MG63 (cell line): ENCODE results near the gene TEN1. TPM values are rescaled to one million over a fixed set of nuclear protein-coding genes. Genes with fewer than 3 reads are reported as not detected.

Experiments used
- total RNA-seq: library from RNA; depleted of rRNA; stranded (reverse); fragments of >200 nt; shearing (Covaris generic); gene quantifications from 2 replicates; pipeline ENCODE4 v1.2.3, GENCODE V29; 2014; ENCODE audit warnings: low replicate concordance; rRNA removed

The TEN1 gene
- total RNA-seq, 1 experiment from 2014 or later = 23.2 TPM

Other genes starting within 250 kb of the TEN1 start
- 30.4 and 51.1 TPM in 2 replicates for gene GALK1, start 214.0 kb upstream of the TEN1 start, total RNA-seq
- gene UNK, start 194.4 kb upstream of the TEN1 start, total RNA-seq = 16.0 and 48.1 TPM in 2 replicates
- 0.20 and 0.23 TPM in 2 replicates for gene UNC13D, start 134.8 kb upstream of the TEN1 start, total RNA-seq
- 6.6 and 7.9 TPM in 2 replicates for gene WBP2, start 123.9 kb upstream of the TEN1 start, total RNA-seq
- 40.4 and 54.2 TPM in 2 replicates for gene TRIM47, start 100.7 kb upstream of the TEN1 start, total RNA-seq
- 27.6 and 49.4 TPM in 2 replicates for gene TRIM65, start 82.3 kb upstream of the TEN1 start, total RNA-seq
- gene MRPL38, start 74.4 kb upstream of the TEN1 start, total RNA-seq = 75.8 and 100 TPM in 2 replicates
- gene FBF1, start 38.2 kb upstream of the TEN1 start, total RNA-seq = 13.4 and 15.2 TPM in 2 replicates
- 24.5 and 26.9 TPM in 2 replicates for gene ACOX1, start 74 bp upstream of the TEN1 start, total RNA-seq
- 1.3 and 6.4 TPM in 2 replicates for gene CDK3, start 21.6 kb downstream of the TEN1 start, total RNA-seq
- not detected in 2 replicates for gene EVPL, start 48.1 kb downstream of the TEN1 start, total RNA-seq
- gene SRP68, start 93.3 kb downstream of the TEN1 start, total RNA-seq = 70.0 and 99.9 TPM in 2 replicates
- not detected in 2 replicates for gene GALR2, start 95.5 kb downstream of the TEN1 start, total RNA-seq
- gene ZACN, start 99.9 kb downstream of the TEN1 start, total RNA-seq = not detected in 2 replicates
- gene EXOC7, start 124.5 kb downstream of the TEN1 start, total RNA-seq = 54.5 and 81.8 TPM in 2 replicates
- gene FOXJ1, start 162.0 kb downstream of the TEN1 start, total RNA-seq = not detected in 2 replicates